ENCODE measurements around the gene MRPL52.
"Not testable (repeated sequence)": the region's sequence is repeated elsewhere in the genome, so short reads cannot be mapped to it uniquely, and the experiment has no call there.

Gene MRPL52

DNA sequence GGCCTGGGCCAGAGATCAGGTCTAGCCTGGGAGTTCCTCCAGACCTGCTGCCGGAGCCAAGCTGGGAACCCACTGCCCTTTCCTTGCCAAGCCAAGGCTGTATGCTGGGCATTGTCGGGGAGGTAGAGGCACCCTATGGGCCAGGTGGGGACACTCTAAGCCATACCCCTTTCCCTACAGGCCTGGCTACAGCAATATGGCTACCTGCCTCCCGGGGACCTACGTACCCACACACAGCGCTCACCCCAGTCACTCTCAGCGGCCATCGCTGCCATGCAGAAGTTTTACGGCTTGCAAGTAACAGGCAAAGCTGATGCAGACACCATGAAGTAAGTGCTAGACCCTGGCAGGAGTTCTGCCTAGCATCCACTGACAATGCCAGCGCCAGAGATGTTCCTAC, 11.6 kb downstream of the MRPL52 start:
- DNase-seq = no peak

- DNase-seq = no peak
Observed at GRCh38 chr14:22841769-22842168, 12.1 kb downstream of the MRPL52 start.

DNA sequence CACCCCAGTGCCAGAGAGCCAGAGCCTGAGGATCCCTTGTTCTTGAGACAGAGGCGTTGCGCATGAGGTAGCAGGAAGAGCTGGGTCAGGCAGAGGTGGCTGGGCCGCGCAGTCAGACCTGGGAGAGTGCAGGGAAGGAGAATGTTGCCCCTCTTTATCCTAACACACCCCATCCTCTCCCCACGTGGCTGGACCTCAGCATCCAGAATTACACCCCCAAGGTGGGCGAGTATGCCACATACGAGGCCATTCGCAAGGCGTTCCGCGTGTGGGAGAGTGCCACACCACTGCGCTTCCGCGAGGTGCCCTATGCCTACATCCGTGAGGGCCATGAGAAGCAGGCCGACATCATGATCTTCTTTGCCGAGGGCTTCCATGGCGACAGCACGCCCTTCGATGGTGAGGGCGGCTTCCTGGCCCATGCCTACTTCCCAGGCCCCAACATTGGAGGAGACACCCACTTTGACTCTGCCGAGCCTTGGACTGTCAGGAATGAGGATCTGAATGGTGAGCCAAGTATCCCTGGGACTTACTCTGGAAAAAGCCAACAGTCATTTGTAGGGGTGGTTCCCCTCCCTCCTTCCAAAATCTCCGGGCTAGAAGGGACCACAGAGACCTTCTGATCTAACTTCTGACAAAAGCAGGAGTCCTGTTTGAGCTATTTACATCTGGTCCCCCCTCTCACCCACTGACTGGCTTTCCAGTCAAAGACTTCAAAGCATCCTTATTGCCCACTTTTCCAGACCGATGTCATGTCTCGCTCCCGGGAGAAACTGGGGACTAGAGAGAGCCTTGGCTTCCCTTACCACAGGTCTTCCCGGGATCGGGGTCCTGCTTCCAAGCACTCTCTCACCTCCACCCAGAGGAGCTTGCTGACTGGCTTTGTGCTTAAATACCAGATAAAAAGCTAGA, 12.8 kb downstream of the MRPL52 start:
- no peak for DNase-seq

- DNase-seq = no peak
Observed at GRCh38 chr14:22843123-22843925, 13.6 kb downstream of the MRPL52 start.

- DNase-seq = no peak
Observed at GRCh38 chr14:22844221-22845102, 14.8 kb downstream of the MRPL52 start.

GRCh38 chr14:22845103-22845394, 15.4 kb downstream of the MRPL52 start:
- no peak for DNase-seq

DNA sequence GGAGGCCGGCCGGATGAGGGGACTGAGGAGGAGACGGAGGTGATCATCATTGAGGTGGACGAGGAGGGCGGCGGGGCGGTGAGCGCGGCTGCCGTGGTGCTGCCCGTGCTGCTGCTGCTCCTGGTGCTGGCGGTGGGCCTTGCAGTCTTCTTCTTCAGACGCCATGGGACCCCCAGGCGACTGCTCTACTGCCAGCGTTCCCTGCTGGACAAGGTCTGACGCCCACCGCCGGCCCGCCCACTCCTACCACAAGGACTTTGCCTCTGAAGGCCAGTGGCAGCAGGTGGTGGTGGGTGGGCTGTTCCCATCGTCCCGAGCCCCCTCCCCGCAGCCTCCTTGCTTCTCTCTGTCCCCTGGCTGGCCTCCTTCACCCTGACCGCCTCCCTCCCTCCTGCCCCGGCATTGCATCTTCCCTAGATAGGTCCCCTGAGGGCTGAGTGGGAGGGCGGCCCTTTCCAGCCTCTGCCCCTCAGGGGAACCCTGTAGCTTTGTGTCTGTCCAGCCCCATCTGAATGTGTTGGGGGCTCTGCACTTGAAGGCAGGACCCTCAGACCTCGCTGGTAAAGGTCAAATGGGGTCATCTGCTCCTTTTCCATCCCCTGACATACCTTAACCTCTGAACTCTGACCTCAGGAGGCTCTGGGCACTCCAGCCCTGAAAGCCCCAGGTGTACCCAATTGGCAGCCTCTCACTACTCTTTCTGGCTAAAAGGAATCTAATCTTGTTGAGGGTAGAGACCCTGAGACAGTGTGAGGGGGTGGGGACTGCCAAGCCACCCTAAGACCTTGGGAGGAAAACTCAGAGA, 16.3 kb downstream of the MRPL52 start:
- DNase-seq = no peak

DNA sequence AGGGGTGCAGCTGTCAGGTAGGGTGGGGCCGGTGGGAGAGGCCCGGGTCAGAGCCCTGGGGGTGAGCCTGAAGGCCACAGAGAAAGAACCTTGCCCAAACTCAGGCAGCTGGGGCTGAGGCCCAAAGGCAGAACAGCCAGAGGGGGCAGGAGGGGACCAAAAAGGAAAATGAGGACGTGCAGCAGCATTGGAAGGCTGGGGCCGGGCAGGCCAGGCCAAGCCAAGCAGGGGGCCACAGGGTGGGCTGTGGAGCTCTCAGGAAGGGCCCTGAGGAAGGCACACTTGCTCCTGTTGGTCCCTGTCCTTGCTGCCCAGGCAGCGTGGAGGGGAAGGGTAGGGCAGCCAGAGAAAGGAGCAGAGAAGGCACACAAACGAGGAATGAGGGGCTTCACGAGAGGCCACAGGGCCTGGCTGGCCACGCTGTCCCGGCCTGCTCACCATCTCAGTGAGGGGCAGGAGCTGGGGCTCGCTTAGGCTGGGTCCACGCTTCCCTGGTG, 17.2 kb downstream of the MRPL52 start:
- DNase-seq = no peak

DNA sequence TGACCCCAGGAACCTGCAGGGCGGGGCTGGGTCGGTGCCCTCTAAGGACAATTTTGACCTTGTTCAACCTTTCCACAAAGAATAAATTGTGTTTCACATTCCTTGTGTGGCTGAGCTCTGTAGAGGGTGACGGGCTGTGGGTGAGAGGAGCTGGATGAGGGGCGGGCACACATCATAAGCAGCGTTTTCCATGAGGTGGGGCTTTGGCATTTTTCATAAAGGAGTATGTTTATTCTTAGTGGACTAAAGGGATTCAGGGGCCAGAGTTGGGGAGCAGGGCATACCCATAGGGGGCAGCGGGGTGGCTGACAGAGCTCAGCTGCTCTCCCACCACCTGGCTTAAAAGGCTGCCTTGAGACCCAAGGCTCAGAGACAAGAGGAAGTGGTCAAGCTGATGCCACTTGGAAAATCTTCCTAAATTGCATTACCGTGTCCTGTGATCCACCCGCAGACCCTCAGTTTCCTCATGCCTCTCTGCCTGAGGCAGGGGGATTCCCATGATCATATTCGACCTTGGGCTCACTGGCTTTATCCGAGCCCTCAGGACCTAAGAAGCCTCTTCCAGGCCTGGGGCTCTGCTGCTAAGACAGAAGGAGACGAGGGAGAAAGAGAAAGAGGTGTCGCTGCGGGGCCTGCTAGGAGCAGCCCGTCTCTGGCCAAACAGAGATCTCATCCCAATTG, 18.1 kb downstream of the MRPL52 start:
- no peak for DNase-seq

GRCh38 chr14:22848351-22849164, 18.9 kb downstream of the MRPL52 start:
- DNase-seq = no peak

- no peak for DNase-seq
Observed at GRCh38 chr14:22849212-22849819, 19.6 kb downstream of the MRPL52 start.

DNA sequence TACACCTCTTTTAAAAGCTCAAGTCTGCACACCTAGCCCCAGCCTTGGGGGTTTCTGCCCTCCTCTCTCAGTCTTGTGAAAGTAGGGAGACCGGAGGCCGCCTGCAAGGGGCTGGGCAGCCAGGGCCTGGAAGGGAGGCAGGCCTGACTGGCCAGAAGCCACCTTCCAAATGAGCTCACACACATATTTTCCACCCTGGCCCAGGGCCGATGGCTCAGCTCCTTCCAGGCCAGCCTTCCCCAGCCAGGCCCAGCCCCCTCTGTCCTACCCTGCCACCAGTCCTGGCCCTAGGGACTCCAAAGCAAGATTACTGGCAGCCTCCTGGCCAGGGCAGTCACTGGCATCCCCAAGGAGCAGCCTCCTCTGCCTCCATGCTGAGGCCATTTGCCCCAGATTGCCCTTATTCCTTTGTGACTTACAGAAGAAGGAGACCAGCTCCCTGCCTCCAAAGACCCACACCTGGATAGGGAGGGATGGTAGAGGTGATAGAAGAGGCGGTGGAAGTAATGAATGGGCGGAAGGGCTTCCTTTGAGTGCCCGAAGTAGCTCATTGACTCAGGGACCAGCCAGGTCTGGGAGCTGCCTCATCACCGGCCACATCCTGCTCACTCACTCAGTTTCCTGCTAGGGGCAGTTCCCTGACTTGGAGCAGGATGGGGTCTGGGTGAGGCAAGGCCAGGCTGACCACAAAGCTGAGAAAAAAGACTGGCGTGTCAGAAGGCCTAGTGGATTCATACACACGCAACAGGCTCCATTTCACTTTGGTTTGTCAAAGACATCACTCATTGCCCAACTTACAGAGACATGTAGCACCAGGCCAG, 21.5 kb downstream of the MRPL52 start:
- peak; percentile 76 for DNase-seq

DNA sequence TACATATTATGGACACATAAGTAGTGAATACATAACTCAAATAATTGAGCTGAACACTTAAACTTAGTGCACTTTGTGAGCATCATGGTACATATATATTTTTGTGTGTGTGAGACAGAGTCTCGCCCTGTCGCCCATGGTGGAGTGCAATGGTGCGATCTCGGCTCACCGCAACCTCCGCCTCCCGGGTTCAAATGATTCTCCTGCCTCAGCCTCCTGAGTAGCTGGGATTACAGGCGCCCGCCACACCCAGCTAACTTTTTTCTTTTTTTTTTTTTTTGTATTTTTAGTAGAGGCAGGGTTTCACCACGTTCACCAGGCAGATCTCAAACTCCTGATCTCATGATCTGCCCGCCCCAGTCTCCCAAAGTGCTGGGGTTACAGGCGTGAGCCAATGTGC, 22.5 kb downstream of the MRPL52 start:
- DNase-seq = not testable (repeated sequence)

GRCh38 chr14:22852599-22852939, 22.9 kb downstream of the MRPL52 start:
- no peak for DNase-seq

DNA sequence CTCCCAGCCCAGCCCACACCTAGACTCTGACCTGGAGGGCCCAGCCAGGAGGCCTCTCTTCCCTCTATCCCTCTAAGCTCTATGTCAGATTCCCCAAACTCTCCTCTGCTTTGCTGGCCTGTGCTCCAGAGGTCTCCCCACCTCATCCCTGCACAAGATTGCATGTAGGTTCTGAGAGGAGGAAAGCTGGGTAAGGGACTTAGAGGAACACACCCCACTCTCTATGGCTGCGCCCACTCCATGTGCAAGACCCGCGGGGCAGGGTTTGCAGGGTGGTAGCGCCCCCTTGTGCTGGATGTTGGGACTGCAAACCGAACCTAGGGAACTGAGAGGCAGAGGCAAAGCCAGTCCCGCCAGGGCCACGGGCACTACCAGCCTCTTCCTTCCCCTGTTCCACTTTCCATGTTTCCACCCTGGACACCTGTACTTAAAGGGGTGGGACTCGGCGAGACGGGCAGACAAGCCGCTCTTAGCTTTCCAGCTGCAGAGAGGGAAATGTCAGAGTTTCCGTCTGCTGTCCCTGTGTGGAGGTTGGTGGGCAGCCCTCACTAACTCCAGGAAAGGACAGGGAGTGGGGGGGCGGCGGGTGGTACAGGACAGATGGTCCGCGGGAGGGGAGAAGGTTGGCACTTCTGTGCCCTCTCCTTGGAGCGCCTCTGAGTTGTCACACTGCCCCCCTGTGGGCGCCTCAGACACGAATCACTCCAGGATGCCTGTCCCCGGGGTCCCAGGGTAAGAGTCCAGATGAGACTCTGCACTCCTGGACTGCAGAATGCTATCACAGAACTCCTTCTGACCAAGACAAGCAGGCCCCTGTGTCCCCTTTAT, 23.5 kb downstream of the MRPL52 start:
- peak; percentile 79 for DNase-seq

- not testable (repeated sequence) for DNase-seq
Observed at GRCh38 chr14:22854296-22854695, 24.6 kb downstream of the MRPL52 start.

GRCh38 chr14:22854963-22855724, 25.5 kb downstream of the MRPL52 start:
- DNase-seq = no peak

DNA sequence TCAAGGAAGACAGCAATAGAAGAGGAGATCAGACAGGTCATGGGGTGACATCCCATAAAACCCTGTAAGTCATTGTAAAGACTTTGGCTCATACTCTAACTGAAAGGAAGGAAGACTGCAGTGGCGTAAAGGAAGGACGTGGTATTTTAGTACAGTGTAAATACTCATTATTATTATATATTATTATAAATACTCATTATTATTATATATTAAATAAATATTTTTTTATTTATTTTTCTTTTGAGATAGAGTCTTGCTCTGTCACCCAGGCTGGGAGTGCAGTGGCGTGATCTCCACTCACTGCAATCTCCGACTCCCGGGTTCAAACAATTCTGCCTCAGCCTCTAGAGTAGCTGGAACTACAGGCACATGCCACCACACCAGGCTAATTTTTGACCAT, 26.7 kb downstream of the MRPL52 start:
- no peak for DNase-seq
